ENCODE measurements around the gene SLCO3A1.

The SLCO3A1 gene

GRCh38 chr15:92168066-92168683, 314.7 kb downstream of the SLCO3A1 start:
- Histone ChIP-seq H3K4me1 (ENCODE audit: low read length) (peaks cover 5% of the 10 kb centered on the region; the same call in 1 of the 2 replicates), H3K4me3 (ENCODE audit: low read length) (no peak overlapping the region), H3K27me3 (ENCODE audit: low read depth, low read length) (peaks cover 13% of the 10 kb centered on the region; the same call in 1 of the 2 replicates), H4K20me1 (ENCODE audit: insufficient read depth, low read length) (no peaks in the 10 kb centered on the region), H3K79me2 (ENCODE audit: low read length) (no peaks in the 10 kb centered on the region), H2AFZ (ENCODE audit: low read depth, low read length) (no peak overlapping the region), H3K9me3 (ENCODE audit: insufficient read depth, low read length) (no peaks in the 10 kb centered on the region), H3K4me2 (ENCODE audit: low read length) (no peak overlapping the region), H3K36me3 (replicated peaks; ENCODE audit: low read depth, low read length) (no peaks in the 10 kb centered on the region), H3K27ac (ENCODE audit: low read length) (no peak overlapping the region), H3K9ac (ENCODE audit: low read length) (no peak overlapping the region)
- TF ChIP-seq EZH2phosphoT487 (IDR thresholded peaks at IDR 0.05; ENCODE audit: low read depth): no peak
- TF ChIP-seq CTCF (IDR thresholded peaks at IDR 0.05; ENCODE audit: low read depth, low read length): no peak

DNA sequence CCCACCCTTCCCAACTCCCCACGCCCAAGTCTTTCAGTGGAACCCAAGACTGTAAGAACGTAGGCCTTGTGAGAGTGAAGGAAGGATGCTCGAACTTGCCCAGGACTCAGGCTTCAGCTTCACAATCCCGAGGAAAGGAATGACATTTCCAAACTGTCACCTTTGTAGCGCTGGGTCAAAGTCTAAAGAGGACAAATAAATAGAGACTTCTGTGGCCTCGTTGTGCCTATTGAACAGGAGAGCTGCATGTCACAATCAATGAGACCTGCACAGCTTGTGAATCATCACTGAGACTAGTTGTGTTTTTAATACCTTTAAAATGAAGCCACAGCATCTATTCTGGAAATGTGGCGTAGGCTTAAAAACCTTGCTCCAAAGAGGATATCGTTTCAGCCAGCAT, 317.4 kb downstream of the SLCO3A1 start:
- H2AFZ ChIP-seq (ENCODE audit: low read depth, low read length): no peak overlapping the region
- no peak for TF ChIP-seq CTCF (IDR thresholded peaks at IDR 0.05; ENCODE audit: low read depth, low read length)
- TF ChIP-seq EZH2phosphoT487 (IDR thresholded peaks at IDR 0.05; ENCODE audit: low read depth): no peak
- peaks cover 20% of the 10 kb centered on the region for H3K27me3 ChIP-seq (ENCODE audit: low read depth, low read length)
- H3K4me2 ChIP-seq (ENCODE audit: low read length): no peak overlapping the region
- peaks cover 5% of the 10 kb centered on the region; the same call in 1 of the 2 replicates for H3K4me1 ChIP-seq (ENCODE audit: low read length)
- H3K79me2 ChIP-seq (ENCODE audit: low read length): no peaks in the 10 kb centered on the region
- H3K36me3 ChIP-seq (replicated peaks; ENCODE audit: low read depth, low read length): no peaks in the 10 kb centered on the region
- no peak overlapping the region for H3K27ac ChIP-seq (ENCODE audit: low read length)
- H3K9ac ChIP-seq (ENCODE audit: low read length): no peak overlapping the region
- H3K4me3 ChIP-seq (ENCODE audit: low read length): no peak overlapping the region
- no peaks in the 10 kb centered on the region for H4K20me1 ChIP-seq (ENCODE audit: insufficient read depth, low read length)
- no peaks in the 10 kb centered on the region for H3K9me3 ChIP-seq (ENCODE audit: insufficient read depth, low read length)

DNA sequence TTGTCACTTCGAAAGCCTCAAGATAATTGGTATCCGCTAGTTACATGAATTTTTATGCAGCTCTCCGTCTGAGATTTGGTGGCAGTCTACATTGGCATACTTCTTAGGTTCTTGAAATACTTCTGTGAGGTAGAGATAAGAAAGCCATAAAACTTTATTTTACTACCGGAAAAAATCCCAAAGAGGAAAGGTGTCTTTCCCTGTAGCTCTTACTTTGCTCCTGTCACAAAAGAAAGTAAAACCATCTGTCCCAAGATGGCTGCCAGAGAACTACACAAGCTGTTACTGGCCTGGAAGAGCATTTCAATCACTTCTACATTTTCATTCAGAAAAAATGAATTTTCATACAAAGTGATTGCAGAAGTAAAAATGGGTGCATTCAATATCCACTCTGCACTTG, 325.4 kb downstream of the SLCO3A1 start:
- H3K4me1 ChIP-seq (ENCODE audit: low read length): no peaks in the 10 kb centered on the region
- no peak overlapping the region for H3K4me3 ChIP-seq (ENCODE audit: low read length)
- H3K9ac ChIP-seq (ENCODE audit: low read length): no peak overlapping the region
- H3K9me3 ChIP-seq (ENCODE audit: insufficient read depth, low read length): no peaks in the 10 kb centered on the region
- peaks cover 27% of the 10 kb centered on the region for H3K27me3 ChIP-seq (ENCODE audit: low read depth, low read length)
- H3K4me2 ChIP-seq (ENCODE audit: low read length): no peak overlapping the region
- H3K27ac ChIP-seq (ENCODE audit: low read length): no peak overlapping the region
- no peaks in the 10 kb centered on the region for H3K79me2 ChIP-seq (ENCODE audit: low read length)
- TF ChIP-seq EZH2phosphoT487 (IDR thresholded peaks at IDR 0.05; ENCODE audit: low read depth) (no peak), CTCF (IDR thresholded peaks at IDR 0.05; ENCODE audit: low read depth, low read length) (no peak)
- H2AFZ ChIP-seq (ENCODE audit: low read depth, low read length): no peak overlapping the region
- no peaks in the 10 kb centered on the region for H3K36me3 ChIP-seq (replicated peaks; ENCODE audit: low read depth, low read length)
- H4K20me1 ChIP-seq (ENCODE audit: insufficient read depth, low read length): no peaks in the 10 kb centered on the region

- Histone ChIP-seq H3K4me2 (ENCODE audit: low read length) (no peak overlapping the region), H3K36me3 (replicated peaks; ENCODE audit: low read depth, low read length) (no peaks in the 10 kb centered on the region)
Observed at GRCh38 chr15:92184142-92184541, 330.6 kb downstream of the SLCO3A1 start.

More at GRCh38 chr15:92184142-92184541, 330.6 kb downstream of the SLCO3A1 start:
- no peak overlapping the region for H2AFZ ChIP-seq (ENCODE audit: low read depth, low read length)
- H4K20me1 ChIP-seq (ENCODE audit: insufficient read depth, low read length): no peaks in the 10 kb centered on the region
- no peaks in the 10 kb centered on the region for H3K79me2 ChIP-seq (ENCODE audit: low read length)
- no peak overlapping the region for H3K27ac ChIP-seq (ENCODE audit: low read length)
- no peaks in the 10 kb centered on the region for H3K9me3 ChIP-seq (ENCODE audit: insufficient read depth, low read length)
- no peak overlapping the region for H3K4me3 ChIP-seq (ENCODE audit: low read length)
- H3K9ac ChIP-seq (ENCODE audit: low read length): no peak overlapping the region
- H3K4me1 ChIP-seq (ENCODE audit: low read length): no peaks in the 10 kb centered on the region
- TF ChIP-seq CTCF (IDR thresholded peaks at IDR 0.05; ENCODE audit: low read depth, low read length) (no peak), EZH2phosphoT487 (IDR thresholded peaks at IDR 0.05; ENCODE audit: low read depth) (no peak)
- peaks cover 16% of the 10 kb centered on the region for H3K27me3 ChIP-seq (ENCODE audit: low read depth, low read length)
